C4-2B (cell line): Measurements from ENCODE around the gene ARL5B.
"Not testable (repeated sequence)": the region's sequence is repeated elsewhere in the genome, so short reads cannot be mapped to it uniquely, and the experiment has no call there.

ENCODE experiments used
- H3K27ac ChIP-seq: fragments of 450-650 bp; 2 replicates; pipeline ENCODE4 v1.5.1; 2017
- CTCF ChIP-seq: fragments of 450-650 bp; conservative IDR thresholded peaks from 2 replicates; pipeline ENCODE4 v1.5.1; 2017; ENCODE audit warnings: mild to moderate bottlenecking
- ZFX ChIP-seq: fragments of 450-650 bp; IDR thresholded peaks from 2 replicates; pipeline ENCODE4 v1.6.1; 2017

ARL5B gene

GRCh38 chr10:18659125-18659818, at the start of gene ARL5B:
TSS of gene ARL5B (plus strand) at chr10:18659431. CDS start at chr10:18659638, 207 bp downstream.
- peak; percentile 55 for TF ChIP-seq ZFX
- no peak for TF ChIP-seq CTCF
- H3K27ac ChIP-seq: peak within 1 kb of the TSS; percentile 89

GRCh38 chr10:18610517-18610916, 48.7 kb upstream of the ARL5B start:
- TF ChIP-seq ZFX (no peak), CTCF (no peak)
- peak overlapping the region; percentile 80 for H3K27ac ChIP-seq

GRCh38 chr10:18611168-18611567, 48.1 kb upstream of the ARL5B start:
- TF ChIP-seq ZFX: no peak
- no peak for TF ChIP-seq CTCF
- peak overlapping the region; percentile 80 for H3K27ac ChIP-seq

- no peak overlapping the region for H3K27ac ChIP-seq
- no peak for TF ChIP-seq ZFX
- TF ChIP-seq CTCF: no peak
Measured at GRCh38 chr10:18615618-18616017, 43.6 kb upstream of the ARL5B start.

- TF ChIP-seq ZFX (no peak), CTCF (peak; percentile 27)
- no peak overlapping the region for H3K27ac ChIP-seq
Measured at GRCh38 chr10:18616337-18616736, 42.9 kb upstream of the ARL5B start.

GRCh38 chr10:18619016-18619415, 40.2 kb upstream of the ARL5B start:
- TF ChIP-seq ZFX (no peak), CTCF (no peak)
- no peak overlapping the region for H3K27ac ChIP-seq

GRCh38 chr10:18620856-18621255, 38.4 kb upstream of the ARL5B start:
- TF ChIP-seq CTCF: no peak
- TF ChIP-seq ZFX: no peak
- H3K27ac ChIP-seq: no peak overlapping the region

- not testable (repeated sequence) for H3K27ac ChIP-seq
Measured at GRCh38 chr10:18623671-18624070, 35.6 kb upstream of the ARL5B start.
